ENCODE data around the gene GLCE.

The GLCE gene

DNA sequence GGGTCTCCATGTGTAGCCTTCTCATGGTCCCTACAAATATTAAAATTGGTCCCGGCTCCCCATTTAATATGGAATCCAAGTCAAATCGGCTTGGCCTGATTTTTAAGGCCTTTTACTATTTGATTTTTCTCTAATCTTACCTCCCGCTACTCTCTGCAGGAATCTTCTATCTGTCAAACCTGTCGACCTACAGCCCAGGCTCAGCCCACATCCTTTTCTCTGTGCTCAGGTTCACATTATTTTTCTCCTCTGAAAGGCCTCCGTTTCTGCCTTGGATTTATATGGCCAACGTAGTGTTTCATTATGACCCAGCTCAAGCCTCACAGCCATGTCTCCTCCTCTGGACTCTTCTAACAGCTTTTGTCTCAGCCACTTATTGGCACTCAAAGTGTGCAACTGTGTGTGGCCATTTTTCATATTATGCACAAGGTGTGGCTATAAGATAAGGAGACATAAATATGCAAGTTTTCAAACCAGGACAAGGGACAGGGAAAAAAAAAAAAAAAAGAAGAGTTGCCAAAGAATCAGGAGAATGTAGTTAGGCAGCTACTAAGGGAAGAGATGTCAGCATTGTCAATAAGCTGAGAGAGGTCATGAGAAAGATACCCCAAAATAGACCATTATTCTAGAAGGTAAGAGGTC is 2.1 kb upstream of the GLCE start:
- no peak for DNase-seq (ENCODE audit: low spot score)

DNA sequence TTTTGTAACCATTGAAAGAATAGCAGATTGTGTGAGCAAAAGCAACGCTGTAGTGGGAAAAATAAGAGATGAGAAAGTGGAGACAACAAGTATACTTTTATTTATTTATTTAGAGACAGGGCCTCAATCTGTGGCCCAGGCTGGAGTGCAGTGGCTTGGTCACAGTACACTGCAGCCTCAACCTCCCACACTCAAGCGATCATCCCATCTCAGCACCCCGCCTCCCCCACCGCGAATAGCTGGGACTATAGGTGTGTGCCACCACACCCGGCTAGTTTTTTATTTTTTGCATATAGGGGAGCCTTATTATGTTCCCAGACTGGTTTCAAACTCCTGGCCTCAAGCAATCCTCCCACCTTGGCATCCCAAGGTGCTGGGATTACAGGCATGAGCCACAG is 1.6 kb upstream of the GLCE start:
- no peak overlapping the region for H3K27ac ChIP-seq
- TF ChIP-seq, protein P1, sequence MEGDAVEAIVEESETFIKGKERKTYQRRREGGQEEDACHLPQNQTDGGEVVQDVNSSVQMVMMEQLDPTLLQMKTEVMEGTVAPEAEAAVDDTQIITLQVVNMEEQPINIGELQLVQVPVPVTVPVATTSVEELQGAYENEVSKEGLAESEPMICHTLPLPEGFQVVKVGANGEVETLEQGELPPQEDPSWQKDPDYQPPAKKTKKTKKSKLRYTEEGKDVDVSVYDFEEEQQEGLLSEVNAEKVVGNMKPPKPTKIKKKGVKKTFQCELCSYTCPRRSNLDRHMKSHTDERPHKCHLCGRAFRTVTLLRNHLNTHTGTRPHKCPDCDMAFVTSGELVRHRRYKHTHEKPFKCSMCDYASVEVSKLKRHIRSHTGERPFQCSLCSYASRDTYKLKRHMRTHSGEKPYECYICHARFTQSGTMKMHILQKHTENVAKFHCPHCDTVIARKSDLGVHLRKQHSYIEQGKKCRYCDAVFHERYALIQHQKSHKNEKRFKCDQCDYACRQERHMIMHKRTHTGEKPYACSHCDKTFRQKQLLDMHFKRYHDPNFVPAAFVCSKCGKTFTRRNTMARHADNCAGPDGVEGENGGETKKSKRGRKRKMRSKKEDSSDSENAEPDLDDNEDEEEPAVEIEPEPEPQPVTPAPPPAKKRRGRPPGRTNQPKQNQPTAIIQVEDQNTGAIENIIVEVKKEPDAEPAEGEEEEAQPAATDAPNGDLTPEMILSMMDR (IDR thresholded peaks at IDR 0.05) = no peak
- no peak for DNase-seq (ENCODE audit: low spot score)
- H3K4me3 ChIP-seq = no peak overlapping the region

More for the DNA sequence above, 2.1 kb upstream of the GLCE start:
- Histone ChIP-seq H3K4me3 (no peak overlapping the region), H3K27ac (no peak overlapping the region)
- TF ChIP-seq, protein P1 (IDR thresholded peaks at IDR 0.05) = no peak

DNA sequence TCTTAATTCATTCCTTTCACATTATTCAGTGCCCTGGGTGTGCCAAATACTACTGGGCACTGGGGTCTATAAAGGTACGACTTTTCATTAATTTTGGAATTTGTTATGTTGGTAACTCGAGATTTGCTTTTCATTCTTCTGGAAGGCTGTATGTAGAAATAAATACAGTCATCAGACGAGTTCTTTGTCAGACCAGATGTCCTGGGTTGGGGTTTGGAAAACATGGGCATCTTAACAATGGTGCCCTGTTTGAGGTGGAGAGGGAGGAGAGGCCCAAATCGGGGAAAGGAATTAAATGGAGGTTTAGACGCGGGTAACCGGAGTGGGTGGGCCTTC is 662 bp upstream of the GLCE start:
- TF ChIP-seq, protein P1 (IDR thresholded peaks at IDR 0.05) = no peak
- peak overlapping the region in 1 of 2 donors; percentile 83 for H3K27ac ChIP-seq
- H3K4me3 ChIP-seq = peak overlapping the region; percentile 99
- DNase-seq (ENCODE audit: low spot score) = no peak

DNA sequence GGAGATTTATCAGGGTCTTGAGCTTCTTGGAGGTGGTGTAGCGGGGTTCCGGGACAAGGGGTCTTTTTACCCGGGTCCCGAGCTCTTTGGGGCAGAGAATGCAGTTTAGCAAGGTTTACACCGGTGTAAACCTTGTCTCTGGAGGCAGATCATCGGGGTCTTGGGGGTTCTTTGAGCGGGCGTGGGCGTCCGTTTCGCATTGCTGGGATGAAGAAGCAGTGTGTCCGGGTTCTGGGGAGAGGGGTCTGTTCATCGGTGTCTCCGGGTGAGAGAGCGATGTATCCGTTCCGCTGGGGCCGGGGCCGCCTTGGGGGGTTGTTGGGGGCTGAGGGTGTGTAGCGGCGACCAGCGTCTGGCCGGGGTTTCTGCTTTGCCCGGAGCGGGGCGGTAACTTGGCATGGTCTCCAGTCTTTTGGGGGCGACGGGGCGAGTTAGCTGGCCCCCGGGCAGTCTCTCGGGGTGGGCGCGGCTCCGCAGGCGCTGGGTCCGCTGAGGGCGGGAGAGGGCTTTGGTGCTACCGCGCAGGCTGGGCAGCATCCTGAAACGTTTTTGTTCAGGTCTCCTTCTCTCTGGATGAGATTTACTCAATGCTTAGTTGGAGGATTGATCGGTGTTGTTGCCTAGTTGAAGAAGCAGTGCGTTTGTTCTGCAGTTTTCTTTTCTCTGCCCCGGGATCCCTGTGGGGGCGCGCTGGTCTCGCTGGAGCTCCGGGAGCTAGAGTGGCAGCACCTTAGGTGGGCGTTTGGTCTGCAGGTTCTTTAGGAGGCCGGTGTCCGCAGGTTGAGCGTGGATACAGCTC is 843 bp downstream of the GLCE start:
- Histone ChIP-seq H3K4me3 (peak overlapping the region; percentile 99), H3K27ac (peak overlapping the region; percentile 21 to 83)
- no peak for DNase-seq (ENCODE audit: low spot score)
- TF ChIP-seq, protein P1 (IDR thresholded peaks at IDR 0.05) = no peak

DNA sequence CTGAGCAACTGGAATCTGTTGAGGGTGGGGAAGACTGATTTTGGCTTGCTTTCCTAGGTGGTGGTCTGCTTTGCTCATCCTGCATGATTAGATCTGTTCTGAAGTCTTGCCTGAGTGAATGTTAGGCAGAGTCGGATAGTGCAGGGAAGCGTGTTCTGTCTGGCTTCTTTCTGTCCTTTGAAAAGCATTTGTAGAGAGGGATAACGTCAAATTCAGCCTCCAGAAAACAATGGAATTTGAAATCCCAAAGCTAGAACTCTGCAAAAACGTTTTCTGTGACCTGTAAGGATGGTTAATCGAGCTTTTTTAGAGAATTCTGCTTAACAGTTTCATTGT is 1.4 kb downstream of the GLCE start:
- Histone ChIP-seq H3K27ac (no peak overlapping the region), H3K4me3 (peak overlapping the region; percentile 99)
- TF ChIP-seq, protein P1 (IDR thresholded peaks at IDR 0.05) = no peak
- DNase-seq (ENCODE audit: low spot score) = no peak

DNA sequence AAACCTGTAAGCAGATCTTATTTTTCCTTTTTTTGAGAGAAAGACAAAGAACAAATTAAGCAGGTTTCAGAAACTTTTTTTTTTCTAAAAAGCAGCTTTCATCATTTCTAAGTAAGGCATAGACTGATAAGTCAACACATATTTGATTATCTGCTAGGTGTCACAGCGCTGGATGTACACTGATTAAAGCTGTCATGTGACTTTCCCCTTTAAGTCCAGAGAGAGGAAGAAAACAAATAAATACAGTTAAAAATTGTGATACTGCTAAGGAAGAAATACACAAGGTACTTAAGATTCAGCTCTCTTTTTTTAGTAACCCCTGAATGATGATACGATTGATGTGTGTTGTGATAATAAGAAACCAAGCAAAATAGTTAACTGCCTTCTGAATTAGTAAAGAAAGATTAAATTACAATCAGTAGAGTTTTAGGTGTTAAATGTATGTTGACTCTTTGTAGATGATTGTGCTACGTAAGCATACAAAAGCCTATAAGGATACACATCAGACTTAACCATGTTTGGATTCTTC is 2.8 kb downstream of the GLCE start:
- H3K4me3 ChIP-seq = no peak overlapping the region
- TF ChIP-seq, protein P1 (IDR thresholded peaks at IDR 0.05) = no peak
- no peak for DNase-seq (ENCODE audit: low spot score)
- H3K27ac ChIP-seq = no peak overlapping the region

Data from coronary artery (tissue), 2 donors.